Stimulated activated CD8-positive, alpha-beta memory T cell treated with anti-CD3 and anti-CD28 coated beads, Interleukin-4, amount 100 ng/mL, for 1 hour (primary cell): ENCODE data around the gene TMEM115.

Experiments
- DNase-seq, 2 donors: peaks; one replicate each; pipeline ENCODE4 v3.0.0-alpha.2; 2020; ENCODE audit warnings: low read depth in 2 of 2, low spot score in 1 of 2

TMEM115 gene

DNA sequence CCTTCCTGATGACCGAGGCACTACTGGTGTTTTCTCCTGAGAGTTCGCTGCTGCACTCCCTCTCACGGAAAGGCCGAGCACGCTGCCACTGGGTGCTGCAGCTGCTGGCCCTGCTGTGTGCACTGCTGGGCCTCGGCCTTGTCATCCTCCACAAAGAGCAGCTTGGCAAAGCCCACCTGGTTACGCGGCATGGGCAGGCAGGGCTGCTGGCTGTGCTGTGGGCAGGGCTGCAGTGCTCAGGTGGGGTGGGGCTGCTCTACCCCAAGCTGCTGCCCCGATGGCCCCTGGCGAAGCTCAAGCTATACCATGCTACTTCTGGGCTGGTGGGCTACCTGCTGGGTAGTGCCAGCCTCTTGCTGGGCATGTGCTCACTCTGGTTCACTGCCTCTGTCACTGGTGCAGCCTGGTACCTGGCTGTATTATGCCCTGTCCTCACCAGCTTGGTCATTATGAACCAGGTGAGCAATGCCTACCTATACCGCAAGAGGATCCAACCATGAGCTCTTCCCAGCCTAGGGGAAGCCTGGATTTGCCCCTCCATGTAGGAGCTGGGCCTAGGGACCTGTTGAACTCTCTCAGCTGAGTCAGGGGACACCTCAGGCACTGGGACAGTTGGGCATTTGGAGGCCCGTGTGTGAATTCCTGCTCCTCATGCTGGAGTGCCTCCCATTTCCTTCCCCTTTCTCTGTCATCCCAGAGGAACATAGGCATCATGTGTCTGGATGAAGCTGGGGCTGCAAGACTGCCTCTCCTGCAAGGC lies 5.9 kb downstream of the TMEM115 start:
- DNase-seq = no peak

DNA sequence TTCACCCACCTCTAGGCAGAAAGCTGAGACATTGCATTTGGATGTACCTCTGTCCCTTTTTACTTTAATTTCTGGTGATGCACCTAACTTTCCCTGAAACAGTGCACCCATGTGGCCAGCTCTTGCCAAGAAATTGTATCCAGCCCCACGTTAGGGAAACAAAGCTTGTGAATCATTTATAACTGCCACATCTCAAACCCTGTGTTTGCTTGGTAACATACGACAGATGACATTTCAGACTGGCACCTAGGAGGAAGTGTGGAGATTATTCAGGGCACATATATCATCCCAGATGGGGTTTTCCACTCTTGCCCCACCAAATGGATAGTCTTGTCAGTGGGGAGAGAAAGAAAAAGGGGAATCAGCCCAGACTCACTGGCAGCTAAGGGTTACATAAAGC lies 6.5 kb downstream of the TMEM115 start:
- DNase-seq = no peak

GRCh38 chr3:50351323-50351697 lies 8.0 kb downstream of the TMEM115 start:
- no peak for DNase-seq

DNA sequence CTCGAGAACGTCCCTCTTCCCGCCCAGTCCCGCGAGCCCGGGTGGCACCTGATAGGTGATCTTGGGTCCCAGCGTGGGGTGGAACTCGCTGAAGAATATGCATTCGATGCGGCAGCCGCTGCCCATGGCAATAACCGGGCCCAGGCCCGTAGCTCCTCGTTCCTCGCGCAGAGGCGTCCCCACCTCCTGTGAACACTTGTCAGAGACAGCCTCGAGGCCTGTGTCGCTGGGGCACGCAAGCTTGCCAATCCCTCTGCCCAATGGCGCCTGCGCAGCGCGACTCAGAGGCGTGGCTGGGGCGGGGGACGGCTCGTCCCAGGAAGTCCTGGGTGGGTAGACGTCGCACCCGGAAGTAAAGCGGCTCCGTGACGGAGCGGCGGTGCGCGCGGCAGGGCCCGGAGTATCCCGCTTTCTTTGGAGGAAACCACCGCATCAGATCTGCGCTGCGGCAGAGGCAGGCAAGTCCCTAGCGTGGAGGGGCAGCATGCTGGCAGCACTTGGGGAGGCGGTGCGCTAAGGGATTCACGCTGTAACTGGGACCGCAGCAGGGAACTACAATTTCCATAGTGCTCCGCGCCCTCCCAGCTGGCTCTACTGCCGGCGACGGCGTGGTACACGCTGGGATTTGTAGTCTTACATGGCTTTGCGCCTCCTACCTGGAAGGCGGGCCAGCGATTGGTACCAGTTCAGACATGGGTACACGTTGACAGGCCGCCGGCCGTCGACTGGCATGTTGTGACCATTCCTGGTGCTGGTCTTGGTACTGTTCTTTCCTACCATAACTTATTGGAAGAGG lies 8.6 kb downstream of the TMEM115 start, which contains the start of the genes CYB561D2 and NPRL2:
CYB561D2 (plus strand) TSS at position 336 of the 796 bp plus-strand sequence. CDS start 572 bp downstream, outside the sequence.
NPRL2 (minus strand) TSS at position 249 of the 796 bp plus-strand sequence; CDS start at position 126, 123 bp downstream.
- peak; percentile 97 to 99 for DNase-seq

- no peak for DNase-seq
Measured at GRCh38 chr3:50350213-50350526, 9.2 kb downstream of the TMEM115 start.

DNA sequence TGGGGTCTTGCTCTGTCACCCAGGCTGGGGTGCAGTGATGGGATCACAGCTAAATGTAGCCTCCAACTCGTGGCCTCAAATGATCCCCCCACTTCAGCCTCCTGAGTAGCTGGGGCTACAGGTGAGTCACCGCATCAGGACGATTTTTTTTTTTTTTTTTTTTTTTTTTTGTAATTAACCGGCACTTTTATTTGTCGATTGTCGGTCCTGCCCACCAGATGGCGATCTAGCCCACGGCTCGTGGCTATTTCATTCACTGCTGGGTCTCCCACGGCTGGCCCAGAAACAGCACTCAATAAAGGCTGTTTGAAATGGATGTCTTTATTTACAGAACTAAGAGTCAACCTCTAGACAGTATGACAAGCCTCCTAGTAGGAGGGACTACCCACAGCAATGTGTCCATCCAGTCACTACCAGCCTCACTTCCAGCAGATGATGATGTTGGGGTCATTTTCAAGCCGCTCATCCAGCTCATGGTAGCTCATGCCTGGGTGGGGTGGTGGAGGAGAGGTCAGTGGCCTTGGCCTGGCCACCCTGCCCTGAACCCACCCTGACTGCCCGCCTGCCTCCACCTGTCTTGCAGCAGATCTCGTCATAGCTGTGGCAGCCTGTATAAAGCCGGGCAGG lies 12.0 kb downstream of the TMEM115 start:
- peak in 1 of 2 donors; percentile 61 for DNase-seq

DNA sequence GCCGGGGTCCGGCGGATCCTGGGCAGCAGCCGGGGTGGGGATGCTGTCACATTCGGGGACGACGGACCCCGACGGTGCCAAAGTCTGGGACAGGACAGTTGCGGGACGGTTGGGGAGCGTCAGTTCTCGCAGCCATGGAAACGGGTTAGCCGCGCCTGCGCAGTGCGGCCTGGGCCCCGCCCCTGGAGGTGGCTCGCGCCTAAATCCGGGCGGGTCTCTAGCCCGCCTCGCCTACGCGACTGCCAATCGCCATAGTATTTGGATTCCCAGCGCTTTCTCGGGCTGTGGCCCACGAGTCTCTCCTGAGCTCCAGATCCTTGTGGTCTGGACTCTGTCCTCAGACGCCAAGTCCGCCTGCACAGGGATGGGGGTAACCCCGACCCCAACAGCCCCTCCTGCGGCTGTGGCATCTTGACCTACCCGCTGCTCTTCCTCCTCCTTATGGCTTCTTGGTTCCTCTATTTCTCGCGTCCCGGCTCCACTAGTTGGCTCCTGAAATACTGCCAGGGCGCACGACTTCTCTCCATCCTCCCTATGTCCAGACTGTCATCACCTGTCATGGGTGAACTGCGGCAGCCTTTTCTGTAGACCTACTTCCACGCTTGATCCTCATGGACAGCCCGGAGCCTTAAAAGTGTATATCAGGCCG lies 13.6 kb downstream of the TMEM115 start, which contains the start of gene ZMYND10:
ZMYND10 (minus strand) TSS at position 147 of the 649 bp plus-strand sequence. CDS start 153 bp downstream, outside the sequence.
- peak in 1 of 2 donors; percentile 60 for DNase-seq

DNA sequence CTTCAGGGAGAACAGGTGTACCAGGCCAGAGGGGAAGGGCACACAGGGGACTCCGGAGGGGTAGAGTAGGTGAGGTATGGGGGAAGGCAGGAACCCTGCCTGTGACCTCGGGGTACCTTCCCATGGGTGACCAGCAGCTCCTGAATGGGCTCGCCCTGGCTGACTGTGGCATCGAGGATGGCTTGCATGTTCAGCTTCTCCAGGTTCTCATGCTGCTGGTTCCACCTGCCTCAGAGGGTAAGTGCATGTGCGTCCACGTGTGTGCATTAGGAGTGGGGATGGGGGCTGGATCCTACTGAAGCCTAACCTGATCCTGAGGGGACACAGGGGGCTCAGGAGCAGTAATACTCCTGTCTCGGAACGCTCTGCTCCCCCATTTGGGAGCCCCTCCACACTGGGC lies 14.3 kb downstream of the TMEM115 start:
- no peak for DNase-seq

- DNase-seq = no peak
Measured at GRCh38 chr3:50342813-50343633, 16.3 kb downstream of the TMEM115 start.

GRCh38 chr3:50341996-50342650 lies 17.2 kb downstream of the TMEM115 start:
- DNase-seq = no peak

DNA sequence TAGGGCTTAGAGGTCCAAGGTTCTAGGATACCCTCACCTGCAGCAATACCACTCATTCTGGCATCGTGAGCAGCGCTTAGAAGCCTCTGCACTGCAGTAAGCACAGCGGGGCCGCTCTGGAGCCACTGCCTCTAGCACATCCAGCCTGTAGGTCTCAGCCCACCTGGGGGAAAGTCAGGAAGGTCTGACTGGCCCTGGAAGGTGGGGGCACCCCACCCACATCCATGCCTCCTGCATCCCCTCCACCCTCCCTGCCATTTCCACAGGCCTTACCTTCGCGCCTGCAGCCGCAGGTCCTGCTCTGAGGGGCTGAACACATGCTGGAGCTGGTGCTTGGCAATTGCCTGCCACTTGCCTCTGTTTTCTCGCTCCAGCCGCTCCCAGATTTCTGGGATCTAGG lies 17.8 kb downstream of the TMEM115 start:
- no peak for DNase-seq

- DNase-seq = no peak
Measured at GRCh38 chr3:50340448-50341329, 18.6 kb downstream of the TMEM115 start, which contains the start of gene RASSF1. Gene RASSF1, minus strand, starts transcription at chr3:50340836. Its CDS starts 31 bp downstream, at chr3:50340805.

- DNase-seq = no peak
Measured at GRCh38 chr3:50340147-50340447, 19.2 kb downstream of the TMEM115 start.

DNA sequence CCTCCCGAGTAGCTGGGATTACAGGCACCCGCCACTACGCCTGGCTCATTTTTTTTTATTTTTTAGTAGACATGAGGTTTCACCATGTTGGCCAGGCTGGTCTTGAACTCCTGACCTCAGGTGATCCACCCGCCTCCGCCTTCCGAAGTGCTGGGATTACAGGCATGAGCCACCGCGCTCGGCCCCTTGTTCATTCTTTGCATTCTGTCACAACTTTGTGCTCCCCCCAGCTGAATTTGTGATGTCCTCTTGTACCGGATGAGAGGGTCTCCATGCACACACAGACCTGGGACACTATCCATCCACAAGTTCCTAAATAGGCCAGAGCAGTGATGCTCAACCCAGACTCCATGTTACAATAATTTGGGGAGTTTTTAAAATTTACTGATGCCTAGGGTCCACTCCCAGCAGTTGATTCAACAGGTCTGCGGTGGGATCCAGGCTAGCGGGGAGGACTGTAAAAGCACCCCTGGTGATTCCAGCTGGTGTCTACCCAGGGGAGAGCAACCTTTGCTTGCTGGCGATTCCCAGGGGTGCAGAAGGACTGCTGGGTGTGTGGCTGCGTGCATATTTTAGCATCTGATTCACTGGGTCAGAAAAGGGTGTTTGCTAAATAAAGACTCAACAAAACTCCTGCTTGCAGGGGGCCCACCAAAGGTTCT lies 19.7 kb downstream of the TMEM115 start:
- DNase-seq = no peak

DNA sequence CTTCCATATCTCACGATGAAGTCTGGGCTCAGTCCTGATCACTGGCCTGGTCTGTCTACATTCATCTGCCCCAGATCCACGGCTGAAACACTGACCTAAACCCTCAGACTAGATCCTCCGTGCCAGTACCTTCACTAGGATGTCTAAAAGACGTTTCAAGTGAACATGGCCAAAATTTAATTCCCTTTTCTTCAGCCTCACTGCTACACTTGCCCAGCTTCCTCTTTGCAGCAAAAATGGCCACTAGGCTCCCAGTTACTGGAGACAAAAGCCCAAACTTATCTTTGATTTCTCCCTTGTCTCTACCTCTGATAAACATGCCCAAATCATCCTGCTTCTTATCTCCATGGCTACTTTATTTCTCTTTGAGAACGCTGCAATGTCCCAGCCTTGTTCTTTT lies 20.4 kb downstream of the TMEM115 start:
- no peak for DNase-seq

GRCh38 chr3:50337175-50337861 lies 22.0 kb downstream of the TMEM115 start:
- peak; percentile 77 to 81 for DNase-seq

DNA sequence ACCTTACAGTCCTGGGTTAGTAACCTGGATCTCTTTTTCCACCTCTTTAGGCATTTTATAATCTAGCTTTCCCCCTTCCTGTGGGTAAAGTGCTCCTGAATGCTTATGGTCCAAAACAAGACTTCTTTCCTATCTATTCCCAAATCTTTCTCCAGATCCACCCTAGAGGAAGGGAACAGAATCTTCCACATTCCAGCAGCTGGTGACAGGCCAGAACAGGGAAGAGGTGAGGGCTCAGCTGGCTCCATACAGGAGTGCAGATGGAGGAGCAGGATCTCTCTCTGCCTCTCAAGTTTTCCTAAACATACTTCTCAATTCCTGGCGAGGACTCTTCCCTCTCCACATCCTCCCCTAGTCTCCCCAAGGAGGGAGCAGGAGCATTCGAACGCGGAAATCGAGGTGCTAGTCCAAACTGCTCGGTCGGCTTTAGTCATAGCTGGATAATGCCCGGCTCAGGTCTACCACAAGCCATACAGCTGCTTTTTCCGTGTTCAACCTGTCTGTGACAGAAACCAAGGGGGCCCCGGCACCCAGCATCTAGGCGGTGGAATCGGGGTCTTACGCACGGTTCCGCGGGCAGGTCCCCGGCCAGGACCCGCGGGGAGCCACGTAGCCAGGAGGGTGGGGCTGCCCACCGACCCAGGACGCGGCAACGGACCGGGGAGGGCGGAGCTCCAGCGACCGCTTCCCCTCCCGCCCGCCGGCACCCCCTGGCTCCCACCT lies 22.7 kb downstream of the TMEM115 start:
- DNase-seq = no peak
